GM12801 (cell line): ENCODE measurements around the gene ZNF280C.

Source experiments
- TF ChIP-seq, protein P1 (sequence below): IDR thresholded peaks from one replicate; pipeline ENCODE4 v1.5.1; 2011; ENCODE audit warnings: control low read depth; ENCODE audit not compliant: insufficient read length; ENCODE audit errors: extremely low read depth

The ZNF280C gene

DNA sequence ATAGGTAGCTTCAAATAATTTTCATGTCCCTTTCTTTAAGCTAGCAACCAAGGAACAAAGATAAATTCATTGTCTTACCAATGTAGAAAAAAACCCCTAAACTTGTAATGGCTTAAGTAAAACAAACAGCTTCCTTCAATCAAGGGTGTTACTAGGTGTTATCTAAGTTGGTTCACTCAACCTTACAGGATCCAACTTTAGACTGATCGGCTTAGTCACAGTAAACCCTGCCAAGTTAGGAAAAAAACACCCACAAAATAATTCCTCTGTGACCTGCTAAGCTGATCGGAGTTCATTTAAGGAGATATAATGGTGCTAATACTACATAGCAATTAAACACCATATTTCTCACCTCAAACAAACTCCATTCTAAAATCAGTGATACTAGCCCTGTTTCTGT lies 113.1 kb downstream of the ZNF280C start:
- TF ChIP-seq, protein P1, sequence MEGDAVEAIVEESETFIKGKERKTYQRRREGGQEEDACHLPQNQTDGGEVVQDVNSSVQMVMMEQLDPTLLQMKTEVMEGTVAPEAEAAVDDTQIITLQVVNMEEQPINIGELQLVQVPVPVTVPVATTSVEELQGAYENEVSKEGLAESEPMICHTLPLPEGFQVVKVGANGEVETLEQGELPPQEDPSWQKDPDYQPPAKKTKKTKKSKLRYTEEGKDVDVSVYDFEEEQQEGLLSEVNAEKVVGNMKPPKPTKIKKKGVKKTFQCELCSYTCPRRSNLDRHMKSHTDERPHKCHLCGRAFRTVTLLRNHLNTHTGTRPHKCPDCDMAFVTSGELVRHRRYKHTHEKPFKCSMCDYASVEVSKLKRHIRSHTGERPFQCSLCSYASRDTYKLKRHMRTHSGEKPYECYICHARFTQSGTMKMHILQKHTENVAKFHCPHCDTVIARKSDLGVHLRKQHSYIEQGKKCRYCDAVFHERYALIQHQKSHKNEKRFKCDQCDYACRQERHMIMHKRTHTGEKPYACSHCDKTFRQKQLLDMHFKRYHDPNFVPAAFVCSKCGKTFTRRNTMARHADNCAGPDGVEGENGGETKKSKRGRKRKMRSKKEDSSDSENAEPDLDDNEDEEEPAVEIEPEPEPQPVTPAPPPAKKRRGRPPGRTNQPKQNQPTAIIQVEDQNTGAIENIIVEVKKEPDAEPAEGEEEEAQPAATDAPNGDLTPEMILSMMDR, result no peak
